Motor neuron (in vitro differentiated cells): ENCODE measurements around the gene VPS13D. TPM values are rescaled to one million over a fixed set of nuclear protein-coding genes. Genes with fewer than 3 reads are reported as not detected.
"Not testable (repeated sequence)": the region's sequence is repeated elsewhere in the genome, so short reads cannot be mapped to it uniquely, and the experiment has no call there.

Source experiments
- ATAC-seq, 8 experiments: fragments of 200-7000 bp; cut with Tn5 transposase; replicated peaks in 6 of 8; 2 replicates each; pipeline ENCODE4 v1.8.0; 2021; ENCODE audit warnings: mild to moderate bottlenecking in 8 of 8, moderate library complexity in 8 of 8
- H3K27ac ChIP-seq, 2 donors: fragments of 250-450 bp; sonication (Bioruptor Pico); 2 replicates each; pipeline ENCODE4 v1.9.0; 2021; ENCODE audit warnings: antibody characterized with exemption in 2 of 2, mild to moderate bottlenecking in 2 of 2, moderate library complexity in 1 of 2
- H3K4me1 ChIP-seq, 2 donors: fragments of 250-450 bp; sonication (Bioruptor Pico); replicated peaks in 1 of 2; 2 replicates each; pipeline ENCODE4 v1.6.1; 2021; ENCODE audit warnings: antibody characterized with exemption in 2 of 2, mild to moderate bottlenecking in 2 of 2, moderate library complexity in 1 of 2
- H3K4me3 ChIP-seq, 5 donors: fragments of 250-450 bp; sonication (Bioruptor Pico); 2 replicates each; pipeline ENCODE4 v1.9.0; 2021; ENCODE audit warnings: antibody characterized with exemption in 5 of 5, mild to moderate bottlenecking in 5 of 5, moderate library complexity in 4 of 5
- WGBS, 10 experiments: fragments of 450-650 bp; shearing (Covaris generic); methylation state at CpG; one replicate each; pipeline ENCODE4 v1.0.0; 2022; 5-methylcytosine and 5-hydroxymethylcytosine counted together
- in situ Hi-C, 9 experiments: fragments of 400-800 bp; cut with MboI; loops; one replicate each; pipeline ENCODE4 v1.15.0; 2021; ENCODE audit warnings: low sequenced_read_pairs in 9 of 9, low pct_unique_long_range_greater_than_20kb in 2 of 9; ENCODE audit not compliant: unreplicated experiment in 9 of 9
- total RNA-seq, 8 experiments: library from RNA; unstranded; fragments of 300-600 nt; gene quantifications; 2 replicates each; pipeline versions ENCODE4 v1.2.3 to v1.2.4, GENCODE V29; 2022

Gene VPS13D
- total RNA-seq, 8 experiments from 2014 or later = 18.7 to 130 (median 34.7) TPM

- Histone ChIP-seq H3K4me3 (no peak overlapping the region), H3K4me1 (no peaks in the 10 kb centered on the region), H3K27ac (no peak overlapping the region)
- in situ Hi-C loops = loop anchor here in 2 of 9 experiments (25.0 kb wide), 2 partner anchors 109 to 384 kb away; partner anchors contain the start of gene NPPA (in 1 of the 2)
- no peak for ATAC-seq
- WGBS, 10 experiments = 0 to 72% (median 45%) methylated on average over 1 to 2 of the region's 2 CpGs; no CpG with 5 or more reads in 6 of the 10 experiments
These were observed 8.9 kb upstream of the VPS13D start for GRCh38 chr1:12220890-12221289.

GRCh38 chr1:12222700-12223099, 7.1 kb upstream of the VPS13D start:
- H3K27ac ChIP-seq, H3K4me3 ChIP-seq, H3K4me1 ChIP-seq, ATAC-seq: not testable (repeated sequence)
- 29 to 100% (median 94%) methylated on average over 1 of the region's 1 CpG for WGBS, 10 experiments
- in situ Hi-C loops = loop anchor here in 2 of 9 experiments (25.0 kb wide), 2 partner anchors 110 to 385 kb away; partner anchors contain the start of gene NPPA (in 1 of the 2)

DNA sequence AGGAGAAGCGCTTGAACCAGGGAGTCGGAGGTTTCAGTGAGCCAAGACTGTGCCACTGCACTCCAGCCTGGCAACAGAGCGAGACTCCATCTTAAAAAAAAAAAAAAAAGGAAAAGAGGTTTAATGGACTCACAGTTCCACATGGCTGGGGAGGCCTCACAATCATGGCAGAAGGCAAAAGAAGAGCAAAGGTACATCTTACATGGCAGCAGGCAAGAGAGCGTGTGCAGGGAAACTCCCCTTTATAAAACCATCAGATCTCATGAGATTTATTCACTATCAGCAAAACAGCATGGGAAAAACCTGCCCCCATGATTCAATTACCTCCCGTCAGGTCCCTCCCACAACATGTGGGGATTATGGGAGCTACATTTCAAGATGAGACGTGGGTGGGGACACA, 5.7 kb upstream of the VPS13D start:
- not testable (repeated sequence) for H3K4me3 ChIP-seq, H3K27ac ChIP-seq, ATAC-seq, H3K4me1 ChIP-seq
- in situ Hi-C loops = loop anchor here in 2 of 9 experiments (25.0 kb wide), 2 partner anchors 112 to 387 kb away; partner anchors contain the start of gene NPPA (in 1 of the 2)
- WGBS, 10 experiments = 46 to 100% (median 80%) methylated on average over 1 to 6 of the region's 6 CpGs; no CpG with 5 or more reads in 1 of the 10 experiments

DNA sequence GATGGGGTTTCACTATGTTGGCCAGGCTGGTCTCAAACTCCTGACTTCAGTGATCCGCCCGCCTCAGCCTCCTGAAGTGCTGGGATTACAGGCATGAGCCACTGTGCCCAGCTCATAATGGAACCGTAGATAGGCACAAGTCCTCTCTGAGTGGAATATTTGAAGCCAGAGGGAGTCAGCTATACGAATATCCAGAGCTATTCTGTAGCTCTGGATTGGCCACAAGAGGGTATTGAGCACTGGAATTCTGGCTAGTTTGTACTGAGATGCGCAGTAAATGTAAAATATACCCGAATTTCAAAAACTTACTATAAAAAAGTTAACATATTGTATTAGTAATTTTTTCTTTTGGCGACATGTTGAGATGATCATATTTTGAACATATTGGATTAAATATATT, 851 bp upstream of the VPS13D start:
- no peak overlapping the region for H3K4me3 ChIP-seq
- in situ Hi-C loops = no loop called here
- H3K27ac ChIP-seq = no peak overlapping the region
- no peak for ATAC-seq
- 50 to 93% (median 85%) methylated on average over 1 to 7 of the region's 7 CpGs for WGBS, 10 experiments
- H3K4me1 ChIP-seq = peaks cover 6 to 8% of the 10 kb centered on the region in 2 donors

DNA sequence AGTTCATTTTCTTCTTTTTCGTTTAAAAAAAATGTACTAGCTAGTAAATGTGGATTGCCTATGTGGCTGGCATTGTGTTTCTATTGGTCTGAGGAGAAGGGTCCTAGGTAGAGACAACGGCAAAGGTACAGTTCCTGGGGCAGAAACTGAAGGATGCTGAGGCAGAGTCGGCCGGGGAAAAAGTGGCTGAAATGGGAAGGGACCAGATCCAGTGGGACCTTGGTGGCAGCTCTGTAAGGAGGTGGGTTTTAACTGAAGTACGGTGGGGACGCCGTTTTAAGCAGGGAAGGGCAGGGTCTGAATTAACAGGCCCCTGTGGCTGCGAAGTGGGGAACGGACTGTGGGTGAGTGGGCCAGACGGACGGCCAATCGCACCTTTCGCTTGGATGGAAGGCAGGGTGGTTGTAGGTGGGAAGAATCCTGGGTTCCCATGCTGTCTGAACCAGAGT, 420 bp upstream of the VPS13D start:
- Histone ChIP-seq H3K4me3 (peak overlapping the region in 4 of 5 donors; percentile 71 to 100 (median 93)), H3K27ac (no peak overlapping the region), H3K4me1 (peaks cover 6 to 8% of the 10 kb centered on the region in 2 donors)
- in situ Hi-C loops = no loop called here
- WGBS, 10 experiments = 50 to 80% (median 67%) methylated on average over 1 to 13 of the region's 13 CpGs
- ATAC-seq = peak in 6 of 8 experiments; percentile 11 to 26 (median 20)

DNA sequence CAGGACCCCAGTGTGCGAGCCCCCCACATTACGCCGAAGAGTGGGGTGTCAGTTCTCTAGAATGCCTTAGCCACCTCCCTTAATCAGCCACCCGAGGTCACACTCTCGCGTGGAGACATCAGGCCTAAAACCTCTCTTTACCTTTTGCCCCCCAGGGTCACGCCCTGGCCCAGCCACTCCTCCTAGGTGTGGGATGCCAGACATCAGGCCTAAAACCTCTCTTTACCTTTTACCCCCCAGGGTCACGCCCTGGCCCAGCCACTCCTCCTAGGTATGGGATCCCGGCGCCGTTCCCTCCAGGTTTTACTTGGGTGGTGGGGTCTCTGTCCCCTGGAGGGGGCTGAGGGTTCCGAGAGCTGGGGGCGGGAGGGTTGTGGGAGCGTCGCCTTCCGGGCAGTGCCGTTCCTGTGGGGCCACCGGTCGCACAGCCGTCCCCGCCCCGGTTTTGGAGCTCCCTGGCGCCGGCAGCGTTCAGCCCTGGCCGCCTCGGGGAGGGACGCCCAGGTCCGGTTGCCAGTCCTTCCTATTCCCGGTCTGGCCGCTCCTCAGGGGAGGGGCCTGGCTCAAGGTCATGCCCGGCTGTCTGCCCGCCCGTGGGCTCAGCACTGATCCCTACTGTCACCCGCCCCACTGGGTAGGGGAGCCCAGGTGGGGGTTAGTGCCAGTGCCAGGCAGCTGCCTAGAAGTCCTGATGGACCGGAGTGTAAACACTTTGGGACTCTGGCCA, 882 bp downstream of the VPS13D start:
- 0 to 12% (median 1%) methylated on average over 1 to 7 of the region's 36 CpGs; no CpG with 5 or more reads in 4 of the 10 experiments for WGBS, 10 experiments
- Histone ChIP-seq H3K4me3 (peak overlapping the region; percentile 71 to 100 (median 96)), H3K4me1 (peaks cover 6 to 8% of the 10 kb centered on the region in 2 donors), H3K27ac (no peak overlapping the region)
- in situ Hi-C loops = no loop called here
- ATAC-seq = peak; percentile 11 to 75 (median 30)

DNA sequence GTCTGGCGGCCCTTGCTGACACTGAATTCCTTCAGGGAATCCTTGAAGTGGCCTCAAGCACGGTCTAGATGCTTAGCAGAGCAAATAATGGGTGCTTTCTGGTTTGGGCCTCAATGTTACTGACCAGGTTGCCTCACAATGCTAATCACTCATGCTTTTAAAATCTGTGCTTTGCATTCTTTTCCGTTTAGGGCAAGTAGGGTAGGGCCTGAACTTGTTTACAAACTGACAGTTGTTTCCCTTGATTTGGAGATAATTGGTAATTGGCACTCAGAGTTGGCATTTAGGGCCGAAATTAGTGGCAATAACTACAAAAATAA, 1.4 kb downstream of the VPS13D start:
- 0 to 63% (median 45%) methylated on average over 1 to 3 of the region's 4 CpGs; no CpG with 5 or more reads in 3 of the 10 experiments for WGBS, 10 experiments

DNA sequence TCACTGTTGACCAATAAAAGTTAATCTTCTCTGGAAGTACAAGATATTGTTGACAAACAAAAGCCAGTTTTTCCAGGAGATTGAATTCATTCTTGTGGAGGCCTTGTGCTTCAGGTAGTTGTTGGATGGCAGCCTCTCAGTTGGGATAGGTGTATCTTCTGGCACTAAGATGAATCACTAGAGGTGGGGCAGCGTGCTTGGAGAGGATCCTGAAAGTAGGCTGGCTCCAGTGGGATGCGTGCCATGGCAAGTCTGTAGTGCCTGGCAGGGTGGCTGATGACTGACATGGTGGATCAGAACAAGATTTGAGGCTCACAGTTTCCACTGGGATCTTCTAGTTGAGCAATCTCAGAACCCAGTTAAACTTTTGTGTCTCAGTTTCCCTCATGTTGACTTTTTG, 2.4 kb downstream of the VPS13D start:
- no peak for ATAC-seq
- in situ Hi-C loops = no loop called here
- WGBS, 10 experiments = 90 to 100% (median 100%) methylated on average over 1 to 2 of the region's 2 CpGs; no CpG with 5 or more reads in 2 of the 10 experiments
- H3K4me1 ChIP-seq = peaks cover 6 to 8% of the 10 kb centered on the region in 2 donors
- H3K4me3 ChIP-seq = no peak overlapping the region
- no peak overlapping the region for H3K27ac ChIP-seq

More for the DNA sequence above, 1.4 kb downstream of the VPS13D start:
- in situ Hi-C loops = no loop called here
- Histone ChIP-seq H3K4me1 (peaks cover 6 to 8% of the 10 kb centered on the region in 2 donors), H3K27ac (no peak overlapping the region), H3K4me3 (peak overlapping the region; percentile 71 to 100 (median 96))
- peak in 2 of 8 experiments; percentile 40 to 48 for ATAC-seq

GRCh38 chr1:12244078-12244477, 14.2 kb downstream of the VPS13D start:
- WGBS, 10 experiments = 50 to 100% (median 75%) methylated on average over 1 to 2 of the region's 2 CpGs; no CpG with 5 or more reads in 2 of the 10 experiments
- ATAC-seq = no peak
- in situ Hi-C loops = no loop called here
- Histone ChIP-seq H3K4me1 (peaks cover 2 to 5% of the 10 kb centered on the region in 2 donors), H3K4me3 (no peak overlapping the region), H3K27ac (no peak overlapping the region)

GRCh38 chr1:12244585-12244984, 14.8 kb downstream of the VPS13D start:
- 64 to 100% (median 96%) methylated on average over 1 to 5 of the region's 5 CpGs for WGBS, 10 experiments
- in situ Hi-C loops = no loop called here

GRCh38 chr1:12245116-12245515, 15.3 kb downstream of the VPS13D start:
- Histone ChIP-seq H3K4me1 (peaks cover 9 to 13% of the 10 kb centered on the region in 2 donors), H3K4me3 (no peak overlapping the region), H3K27ac (no peak overlapping the region)
- 57 to 100% (median 80%) methylated on average over 1 to 3 of the region's 3 CpGs; no CpG with 5 or more reads in 1 of the 10 experiments for WGBS, 10 experiments
- no peak for ATAC-seq
- in situ Hi-C loops = no loop called here

More at GRCh38 chr1:12244585-12244984, 14.8 kb downstream of the VPS13D start:
- H3K4me3 ChIP-seq = no peak overlapping the region
- no peak for ATAC-seq
- no peak overlapping the region for H3K27ac ChIP-seq
- H3K4me1 ChIP-seq = peaks cover 5 to 10% of the 10 kb centered on the region in 2 donors

GRCh38 chr1:12245733-12246132, 15.9 kb downstream of the VPS13D start:
- ATAC-seq = no peak
- Histone ChIP-seq H3K4me3 (no peak overlapping the region), H3K27ac (no peak overlapping the region), H3K4me1 (peaks cover 9 to 13% of the 10 kb centered on the region in 2 donors)
- in situ Hi-C loops = no loop called here

DNA sequence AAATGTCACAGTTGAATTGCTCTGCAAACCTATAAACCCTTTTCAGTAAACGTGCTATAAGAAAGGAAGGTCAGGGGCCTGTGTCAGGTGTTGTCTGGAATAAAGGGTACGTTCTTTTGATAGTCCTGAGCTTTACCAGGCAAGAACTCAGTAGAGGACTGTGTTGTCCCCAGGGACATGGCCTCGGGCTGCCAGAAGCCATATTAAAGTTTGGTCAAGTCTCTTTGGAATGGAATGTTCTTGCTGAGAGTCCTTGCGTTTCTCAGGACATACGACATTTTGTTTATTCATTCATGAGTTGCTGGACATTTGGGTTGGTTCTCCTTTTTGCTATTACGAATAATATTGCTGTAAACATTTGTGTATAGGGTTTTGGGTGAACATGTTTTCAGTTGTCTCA, 16.8 kb downstream of the VPS13D start:
- H3K27ac ChIP-seq = no peak overlapping the region
- in situ Hi-C loops = no loop called here
- H3K4me1 ChIP-seq = peaks cover 9 to 13% of the 10 kb centered on the region in 2 donors
- 89 to 100% (median 94%) methylated on average over 2 to 6 of the region's 6 CpGs; no CpG with 5 or more reads in 2 of the 10 experiments for WGBS, 10 experiments
- no peak overlapping the region for H3K4me3 ChIP-seq
- no peak for ATAC-seq
